Cerebellar nuclear complex (tissue), 1 donor: ENCODE data around the gene PPP1R12C.
"Not testable (repeated sequence)": the region's sequence is repeated elsewhere in the genome, so short reads cannot be mapped to it uniquely, and the experiment has no call there.

Experiments used
- DNase-seq, 2 experiments: peaks; one replicate each; lab custom pipeline; 2025; lab: John Stamatoyannopoulos, UW

Gene PPP1R12C

GRCh38 chr19:55071913-55072312 is 45.5 kb downstream of the PPP1R12C start:
- DNase-seq, result no peak

GRCh38 chr19:55071129-55071502 is 46.3 kb downstream of the PPP1R12C start:
- no peak for DNase-seq

GRCh38 chr19:55070466-55071128 is 46.8 kb downstream of the PPP1R12C start:
- DNase-seq, result no peak

- DNase-seq, result no peak
Measured at GRCh38 chr19:55069865-55070197, 47.6 kb downstream of the PPP1R12C start.

- no peak for DNase-seq
Measured at GRCh38 chr19:55068950-55069864, 48.2 kb downstream of the PPP1R12C start.

GRCh38 chr19:55067869-55068268 is 49.6 kb downstream of the PPP1R12C start:
- DNase-seq, result no peak

GRCh38 chr19:55066107-55066709 is 51.2 kb downstream of the PPP1R12C start:
- DNase-seq, result no peak

- DNase-seq, result not testable (repeated sequence)
Measured at GRCh38 chr19:55065516-55065915, 51.9 kb downstream of the PPP1R12C start.

GRCh38 chr19:55063492-55063843 is 54.0 kb downstream of the PPP1R12C start:
- no peak for DNase-seq

GRCh38 chr19:55062735-55063491 is 54.5 kb downstream of the PPP1R12C start, which contains the start of gene RDH13:
RDH13 (minus strand) TSS chr19:55063148; CDS start chr19:55063032, 116 bp downstream.
- DNase-seq, result peak; percentile 53 to 64

GRCh38 chr19:55060287-55060686 is 57.1 kb downstream of the PPP1R12C start:
- DNase-seq, result not testable (repeated sequence)

GRCh38 chr19:55058781-55059610 is 58.4 kb downstream of the PPP1R12C start:
- DNase-seq, result no peak

GRCh38 chr19:55056827-55057226 is 60.6 kb downstream of the PPP1R12C start:
- DNase-seq, result no peak

GRCh38 chr19:55053735-55054134 is 63.7 kb downstream of the PPP1R12C start:
- no peak for DNase-seq

- DNase-seq, result no peak
Measured at GRCh38 chr19:55050749-55051532, 66.5 kb downstream of the PPP1R12C start.

GRCh38 chr19:55048446-55048845 is 69.0 kb downstream of the PPP1R12C start:
- no peak for DNase-seq

GRCh38 chr19:55047951-55048350 is 69.5 kb downstream of the PPP1R12C start:
- DNase-seq, result no peak

GRCh38 chr19:55046975-55047622 is 70.3 kb downstream of the PPP1R12C start:
- no peak for DNase-seq

- no peak for DNase-seq
Measured at GRCh38 chr19:55044771-55045716, 72.4 kb downstream of the PPP1R12C start.
